Left cardiac atrium (tissue), 4 donors: ENCODE results near the gene C12orf57. TPM values are rescaled to one million over a fixed set of nuclear protein-coding genes. Genes with fewer than 3 reads are reported as not detected.
"Not testable (repeated sequence)": the region's sequence is repeated elsewhere in the genome, so short reads cannot be mapped to it uniquely, and the experiment has no call there.

Experiments used
- ATAC-seq, 2 donors: fragments of 200-7000 bp; cut with Tn5 transposase; one replicate each; pipeline ENCODE4 v1.9.1; 2020; ENCODE audit warnings: mild to moderate bottlenecking in 2 of 2, moderate library complexity in 2 of 2
- DNase-seq: peaks from one replicate; pipeline ENCODE4 v3.0.0-alpha.2; 2020
- intact Hi-C, 2 donors: fragments of 100-400 bp; cut with DNase I; formaldehyde crosslinking; loops; one replicate each; pipeline versions ENCODE4 v1.14.1 to v1.15.1; 2022 to 2023
- long read RNA-seq: library from polyadenylated mRNA; unstranded; transcript quantifications from one replicate; pipeline ENCODE4 v2.0.0, GENCODE V29; 2021
- total RNA-seq, 2 donors: library from RNA; stranded (reverse); fragmentation: NEBNext Ultra II Directional; extraction: Animal tissue kit (Norgen Biotek cat#: 25700); gene quantifications; one replicate each; pipeline ENCODE4 v1.2.1, GENCODE V29; 2021
- donor health status: DM: no; HTN: yes; CAD: no.
- donor health status: DM: no; HTN: yes; CAD: no; lungs with severe emphysema.
- donor health status: DM: yes; HTN: yes; CAD: no.
- donor health status: Dilated cardiomyopathy.

The C12orf57 gene, protein sequence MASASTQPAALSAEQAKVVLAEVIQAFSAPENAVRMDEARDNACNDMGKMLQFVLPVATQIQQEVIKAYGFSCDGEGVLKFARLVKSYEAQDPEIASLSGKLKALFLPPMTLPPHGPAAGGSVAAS
- 100 to 1,000 TPM; 249 to 282 TPM for total RNA-seq
- long read RNA-seq, transcript C12orf57-201 (3 exons, 560 nt): major isoform, 7 of 15 reads
- long read RNA-seq, partial matches to known transcripts: 6 of 15 reads
- long read RNA-seq, other reads (novel, unspliced or antisense): 0 of 15 reads

DNA sequence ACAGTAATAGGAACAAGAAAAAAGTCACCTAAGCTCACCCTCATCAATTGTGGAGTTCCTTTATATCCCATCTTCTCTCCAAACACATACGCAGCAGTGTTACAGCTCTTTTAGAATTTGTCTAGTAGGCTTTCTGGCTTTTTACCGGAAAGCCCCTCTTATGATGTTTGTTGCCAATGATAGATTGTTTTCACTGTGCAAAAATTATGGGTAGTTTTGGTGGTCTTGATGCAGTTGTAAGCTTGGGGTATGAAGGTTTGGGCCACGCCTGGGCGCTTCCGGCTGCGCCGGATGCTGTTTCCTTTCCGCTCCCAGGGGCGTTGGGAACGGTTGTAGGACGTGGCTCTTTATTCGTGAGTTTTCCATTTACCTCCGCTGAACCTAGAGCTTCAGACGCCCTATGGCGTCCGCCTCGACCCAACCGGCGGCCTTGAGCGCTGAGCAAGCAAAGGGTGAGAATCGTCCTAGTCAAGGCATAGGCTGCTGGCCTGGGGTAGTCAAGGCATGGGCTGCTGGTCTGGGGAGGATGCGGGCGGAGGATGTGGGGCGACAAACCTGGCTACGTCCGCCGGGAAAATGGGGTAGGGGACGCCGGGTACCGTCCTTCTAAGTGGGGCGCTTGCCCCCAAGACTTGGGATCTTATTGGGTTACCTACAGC lies at the start of gene C12orf57, which contains the start of gene RNU7-1:
Gene C12orf57, plus strand, starts transcription at position 301 of the 659 bp plus-strand sequence. Its CDS starts 100 bp downstream, at position 401.
Gene RNU7-1, plus strand, starts transcription at position 95 of the 659 bp plus-strand sequence.
- peak; percentile 66 to 67 for ATAC-seq
- DNase-seq: peak; percentile 83
- intact Hi-C loops: loop anchor here in 1 of 2 donors (2.0 kb wide), 2 partner anchors 17 to 165 kb away; partner anchors contain the start of gene C1RL

DNA sequence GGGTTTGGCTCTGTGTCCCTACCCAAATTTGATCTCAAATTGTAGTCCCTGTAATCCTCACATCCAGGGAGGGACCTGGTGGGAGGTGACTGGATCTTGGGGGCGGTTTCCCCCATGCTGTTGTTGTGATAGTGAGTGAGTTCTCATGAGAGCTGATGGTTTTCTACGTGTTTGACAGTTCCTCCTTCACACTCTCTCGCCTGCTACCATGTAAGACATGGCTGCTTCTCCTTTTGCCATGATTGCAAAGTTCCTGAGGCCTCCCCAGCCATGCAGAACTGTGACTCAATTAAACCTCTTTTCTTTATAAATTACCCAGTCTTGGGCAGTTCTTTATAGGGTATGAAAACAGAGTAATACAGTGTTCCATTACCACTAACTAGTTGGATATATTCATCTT lies 49.5 kb upstream of the C12orf57 start:
- ATAC-seq (no peak), DNase-seq (no peak)
- intact Hi-C loops: no loop called here

DNA sequence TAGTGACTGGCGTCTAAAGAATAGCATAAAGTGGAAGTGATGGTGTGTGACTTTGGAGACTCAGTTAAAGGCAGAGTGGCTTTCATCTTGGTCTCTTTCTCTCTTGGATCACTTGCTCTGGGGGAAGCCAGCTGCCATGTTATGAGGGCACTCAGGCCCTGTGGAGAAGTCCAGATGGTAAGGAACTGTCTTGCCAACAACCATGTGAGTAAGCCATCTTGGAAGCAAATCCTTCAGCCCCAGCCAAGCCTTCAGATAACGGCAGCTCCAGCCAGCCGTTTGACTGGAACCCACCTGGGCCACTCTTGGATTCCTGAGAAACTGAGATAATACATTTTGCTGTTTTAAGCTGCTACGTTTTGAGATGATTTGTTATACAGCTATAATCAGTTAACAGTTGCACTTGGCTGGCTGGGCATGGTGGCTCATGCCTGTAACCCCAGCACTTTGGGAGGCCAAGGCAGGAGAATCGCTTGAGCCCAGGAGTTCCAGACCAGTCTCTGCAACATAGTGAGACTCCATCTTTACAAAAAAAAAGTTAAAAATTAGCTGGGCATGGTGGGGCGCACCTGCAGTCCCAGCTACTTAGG lies 46.9 kb upstream of the C12orf57 start:
- intact Hi-C loops: no loop called here
- DNase-seq (no peak), ATAC-seq (no peak)

DNA sequence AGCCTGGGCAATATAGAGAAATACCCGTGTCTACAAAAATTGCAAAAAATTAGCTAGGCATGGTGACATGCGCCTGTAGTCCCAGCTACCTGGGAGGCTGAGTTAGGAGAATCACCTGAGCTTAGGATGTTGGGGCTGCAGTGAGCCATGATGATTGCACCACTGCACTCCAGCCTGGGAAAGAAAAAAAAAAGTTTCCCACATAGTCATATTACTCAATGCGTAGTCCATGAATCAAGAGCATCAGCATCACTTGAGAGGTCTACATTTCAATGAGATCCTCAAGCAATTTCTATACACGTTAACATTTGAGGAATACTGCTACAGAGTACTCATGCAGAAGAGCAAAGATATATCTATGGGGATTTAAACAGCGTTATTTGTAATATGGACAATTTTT lies 44.4 kb upstream of the C12orf57 start:
- ATAC-seq (no peak), DNase-seq (no peak)
- intact Hi-C loops: no loop called here

DNA sequence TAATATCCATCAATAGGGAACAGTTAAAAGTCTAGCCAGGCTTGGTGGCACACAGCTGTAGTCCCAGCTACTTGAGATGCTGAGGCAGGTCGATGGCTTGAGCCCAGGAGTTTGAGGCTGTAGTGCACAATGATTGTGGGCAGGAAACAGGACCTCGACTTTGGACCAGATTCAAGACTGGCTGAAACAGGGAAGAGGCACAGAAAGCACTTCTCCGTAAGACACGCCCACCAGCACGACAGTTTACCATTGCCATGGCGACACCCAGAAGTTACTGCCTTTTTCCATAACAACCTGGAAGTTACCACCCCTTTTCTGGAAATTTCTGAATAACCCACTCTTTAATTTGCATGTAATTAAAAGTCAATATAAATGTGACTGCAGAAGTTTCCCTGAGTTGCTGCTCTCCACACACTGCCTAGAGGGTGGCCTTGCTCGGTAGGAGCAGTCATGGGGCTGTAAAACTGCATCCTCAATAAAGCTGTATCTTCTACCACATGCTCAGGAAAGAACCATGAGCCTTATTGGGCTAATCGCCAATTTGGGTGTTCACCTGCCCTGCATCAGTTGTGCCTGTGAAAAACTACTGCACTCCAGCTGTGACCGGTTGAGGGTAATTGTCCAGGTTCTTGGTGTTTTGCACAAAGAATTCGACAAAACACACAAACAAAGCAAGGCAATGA lies 43.8 kb upstream of the C12orf57 start:
- peak in 1 of 2 donors; percentile 19 for ATAC-seq
- intact Hi-C loops: no loop called here
- DNase-seq: peak; percentile 69

DNA sequence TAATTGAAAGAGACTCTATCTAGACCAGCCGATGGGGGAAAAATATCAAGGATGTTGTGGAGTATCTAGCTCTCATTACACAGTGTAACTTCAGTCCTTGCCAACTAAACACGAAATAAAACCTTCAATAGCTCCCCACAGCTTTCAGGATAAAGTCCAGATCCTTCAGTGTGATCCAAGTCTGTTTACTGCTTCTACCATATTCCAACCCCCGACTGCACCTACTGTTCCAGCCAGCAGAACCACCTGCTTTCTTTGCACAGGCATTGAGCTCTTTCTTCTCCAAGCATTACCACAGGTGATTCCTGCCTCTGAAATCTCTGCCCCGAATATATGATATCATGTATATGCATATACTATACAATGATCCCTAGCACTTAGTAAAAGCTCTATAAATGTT lies 41.4 kb upstream of the C12orf57 start:
- ATAC-seq (no peak), DNase-seq (no peak)
- intact Hi-C loops: no loop called here

DNA sequence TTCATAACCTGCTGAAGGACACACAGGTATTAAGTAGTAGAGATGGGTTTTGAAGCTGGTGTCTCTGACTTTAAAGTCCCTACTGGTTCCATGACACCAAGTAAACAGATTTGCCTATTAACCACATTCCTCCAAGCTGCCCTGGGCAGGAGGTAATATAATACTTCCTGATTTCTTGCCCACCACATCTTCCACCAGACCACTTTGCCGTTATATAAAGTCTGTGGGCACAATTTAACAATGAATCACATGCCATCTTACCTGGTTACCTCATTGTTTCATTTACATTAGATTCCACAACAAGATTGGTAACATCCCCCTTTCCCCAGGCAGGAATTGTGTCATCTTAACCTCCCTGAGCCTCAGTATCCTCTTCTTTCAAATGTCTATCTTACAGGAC lies 40.1 kb upstream of the C12orf57 start:
- intact Hi-C loops: no loop called here
- ATAC-seq (no peak), DNase-seq (no peak)

DNA sequence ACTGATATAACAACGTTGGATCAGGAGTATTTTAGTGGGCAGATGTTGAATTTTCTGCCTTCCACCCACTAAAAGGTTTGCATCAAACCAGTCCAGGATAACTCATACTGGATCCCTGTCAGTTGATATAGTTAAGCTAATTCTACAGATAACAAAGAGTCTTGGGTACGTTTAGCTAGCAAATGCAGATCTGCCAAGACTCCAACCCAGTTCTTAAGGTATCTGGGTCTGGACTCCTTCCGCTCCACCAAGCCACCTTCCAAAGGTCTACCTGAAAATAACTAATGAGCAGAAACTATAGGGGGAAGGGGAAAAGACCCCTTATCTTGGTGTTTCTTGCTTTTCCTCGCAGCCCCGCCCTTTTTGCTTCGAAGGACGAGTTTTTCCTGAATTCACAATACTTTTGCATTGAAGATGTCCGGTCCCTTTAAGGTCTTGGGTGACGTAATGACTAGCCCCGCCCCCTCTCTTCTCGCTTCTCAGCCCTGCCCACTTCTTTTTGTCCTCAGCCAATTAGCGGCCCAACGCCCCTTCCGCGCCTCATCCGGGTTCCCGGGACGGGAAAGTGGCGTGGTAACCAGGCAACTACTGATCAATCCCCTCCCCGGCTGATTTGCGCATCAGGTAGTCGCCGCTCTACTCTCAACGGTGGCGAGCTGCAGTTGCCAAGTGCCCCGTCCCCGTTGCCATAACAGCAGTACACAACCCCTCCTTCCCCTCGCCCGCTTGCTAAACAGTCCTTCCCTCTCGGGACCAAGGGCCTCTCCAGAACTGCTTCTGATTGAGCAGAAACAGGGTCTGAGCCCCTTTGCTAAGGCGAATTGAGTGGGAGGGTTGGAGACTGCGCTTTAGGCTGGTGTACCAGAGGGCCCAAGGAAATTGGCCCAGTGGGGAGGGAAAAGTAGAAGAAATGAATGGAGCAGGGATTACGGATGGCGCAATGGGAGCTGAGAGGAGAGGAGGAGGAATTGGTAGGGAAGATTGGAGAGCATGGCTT lies 39.2 kb upstream of the C12orf57 start, which contains the start of gene LRRC23:
Gene LRRC23, plus strand, starts transcription at position 543 of the 997 bp plus-strand sequence. CDS start 812 bp downstream, outside the sequence.
- peak; percentile 99 for DNase-seq
- intact Hi-C loops: no loop called here
- peak; percentile 98 for ATAC-seq

DNA sequence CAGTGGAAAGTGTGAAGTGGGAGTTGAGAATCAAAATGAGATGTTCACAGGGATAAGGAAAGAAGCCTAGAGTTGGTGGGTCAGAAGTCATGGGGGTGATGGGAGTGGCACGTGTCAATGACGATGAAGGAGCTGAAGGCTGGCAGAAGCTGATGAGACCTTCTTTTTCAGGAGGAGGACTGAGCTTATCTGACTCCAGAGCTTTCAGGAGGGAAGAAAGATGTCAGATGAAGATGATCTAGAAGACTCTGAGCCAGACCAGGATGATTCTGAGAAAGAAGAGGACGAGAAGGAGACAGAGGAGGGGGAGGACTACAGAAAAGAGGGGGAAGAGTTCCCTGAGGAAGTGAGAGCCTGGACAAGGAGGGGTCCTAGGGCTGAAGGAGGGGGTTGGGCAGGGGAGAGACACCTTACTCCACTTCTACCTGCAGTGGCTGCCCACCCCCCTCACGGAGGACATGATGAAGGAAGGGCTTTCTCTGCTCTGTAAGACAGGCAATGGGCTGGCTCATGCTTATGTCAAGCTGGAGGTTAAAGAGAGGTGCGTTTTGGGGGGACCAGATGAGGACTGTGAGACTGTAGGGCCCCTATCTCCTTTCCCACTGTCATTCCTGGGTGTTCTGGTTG lies 38.3 kb upstream of the C12orf57 start:
- intact Hi-C loops: no loop called here
- no peak for DNase-seq
- no peak for ATAC-seq

DNA sequence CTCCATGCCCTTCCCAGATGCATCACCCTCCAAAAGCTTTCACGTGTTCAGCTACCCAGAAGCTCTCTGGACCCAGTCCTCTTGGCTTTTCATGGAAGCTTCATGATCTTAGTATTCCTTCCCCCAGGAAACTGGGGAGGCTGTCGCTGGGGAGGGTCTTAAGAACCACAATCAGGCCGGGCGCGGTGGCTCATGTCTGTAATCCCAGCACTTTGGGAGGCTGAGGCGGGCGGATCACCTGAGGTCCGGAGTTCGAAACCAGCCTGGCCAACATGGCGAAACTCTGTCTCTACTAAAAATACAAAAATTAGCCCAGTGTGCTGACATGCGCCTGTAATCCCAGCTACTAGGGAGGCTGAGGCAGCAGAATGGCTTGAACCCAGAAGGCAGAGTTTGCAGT lies 35.7 kb upstream of the C12orf57 start:
- intact Hi-C loops, ATAC-seq, DNase-seq: not testable (repeated sequence)

DNA sequence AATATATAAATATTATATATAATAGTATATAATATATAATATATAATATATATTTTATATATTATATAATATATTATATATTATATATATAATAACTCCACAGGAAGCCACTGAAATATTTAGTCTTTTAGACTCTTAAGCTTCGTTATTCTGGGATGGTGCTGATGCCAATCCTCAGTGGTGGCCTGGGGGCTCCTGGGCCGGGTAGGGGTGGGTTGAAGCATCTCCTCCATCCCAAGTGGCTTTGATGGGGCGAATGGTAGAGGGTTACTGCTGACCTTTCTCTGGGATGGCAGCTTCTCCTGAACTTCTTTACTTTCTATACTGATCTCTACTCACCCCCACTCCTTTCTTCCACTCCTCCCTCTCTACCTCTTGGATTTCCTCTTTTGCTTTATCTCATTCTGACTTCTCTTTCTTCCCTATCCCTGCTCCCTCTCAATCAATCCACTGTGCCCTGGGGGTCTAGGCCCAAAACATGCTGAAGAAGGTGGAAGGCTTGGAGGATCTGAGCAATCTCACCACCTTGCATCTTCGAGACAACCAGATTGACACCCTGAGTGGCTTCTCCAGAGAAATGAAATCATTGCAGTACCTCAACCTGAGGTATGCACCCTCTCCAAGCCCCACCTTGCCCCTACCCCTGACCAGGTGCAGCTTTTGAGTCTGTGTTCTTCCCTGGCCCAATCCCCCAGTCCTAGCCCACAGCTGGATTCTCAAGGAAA lies 34.2 kb upstream of the C12orf57 start:
- intact Hi-C loops: no loop called here
- no peak for DNase-seq
- ATAC-seq: no peak

DNA sequence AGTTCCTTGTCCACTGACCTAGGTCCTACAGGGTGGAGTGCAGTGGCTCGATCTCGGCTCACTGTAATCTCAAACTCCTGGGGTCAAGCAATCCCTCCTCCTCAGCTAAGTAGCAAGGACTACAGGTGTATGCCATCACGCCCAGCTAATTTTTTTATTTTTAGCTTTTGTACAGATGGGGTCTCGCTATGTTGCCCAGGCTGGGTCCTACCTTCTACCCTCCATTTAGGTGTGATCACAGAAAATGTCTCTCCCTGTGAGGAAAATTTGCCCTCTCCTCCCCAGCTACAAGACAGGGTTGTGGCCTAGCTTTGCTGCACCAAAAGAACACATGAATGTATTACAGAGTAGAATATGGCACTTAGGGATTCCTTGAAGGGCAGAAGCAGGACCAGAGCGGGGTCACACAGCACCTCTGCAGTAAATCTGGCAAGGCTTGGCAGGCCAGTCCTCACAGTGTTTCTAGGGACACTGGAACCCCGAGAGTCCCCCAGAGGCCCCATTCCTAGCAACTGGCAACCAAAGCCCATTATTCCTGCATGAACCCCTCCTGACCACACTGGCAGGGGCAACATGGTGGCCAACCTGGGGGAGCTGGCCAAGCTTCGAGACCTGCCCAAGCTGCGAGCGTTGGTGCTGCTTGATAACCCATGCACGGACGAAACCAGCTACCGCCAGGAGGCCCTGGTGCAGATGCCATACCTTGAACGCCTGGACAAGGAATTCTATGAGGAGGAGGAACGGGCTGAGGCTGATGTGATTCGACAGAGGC lies 31.5 kb upstream of the C12orf57 start:
- DNase-seq: no peak
- intact Hi-C loops: no loop called here
- no peak for ATAC-seq

DNA sequence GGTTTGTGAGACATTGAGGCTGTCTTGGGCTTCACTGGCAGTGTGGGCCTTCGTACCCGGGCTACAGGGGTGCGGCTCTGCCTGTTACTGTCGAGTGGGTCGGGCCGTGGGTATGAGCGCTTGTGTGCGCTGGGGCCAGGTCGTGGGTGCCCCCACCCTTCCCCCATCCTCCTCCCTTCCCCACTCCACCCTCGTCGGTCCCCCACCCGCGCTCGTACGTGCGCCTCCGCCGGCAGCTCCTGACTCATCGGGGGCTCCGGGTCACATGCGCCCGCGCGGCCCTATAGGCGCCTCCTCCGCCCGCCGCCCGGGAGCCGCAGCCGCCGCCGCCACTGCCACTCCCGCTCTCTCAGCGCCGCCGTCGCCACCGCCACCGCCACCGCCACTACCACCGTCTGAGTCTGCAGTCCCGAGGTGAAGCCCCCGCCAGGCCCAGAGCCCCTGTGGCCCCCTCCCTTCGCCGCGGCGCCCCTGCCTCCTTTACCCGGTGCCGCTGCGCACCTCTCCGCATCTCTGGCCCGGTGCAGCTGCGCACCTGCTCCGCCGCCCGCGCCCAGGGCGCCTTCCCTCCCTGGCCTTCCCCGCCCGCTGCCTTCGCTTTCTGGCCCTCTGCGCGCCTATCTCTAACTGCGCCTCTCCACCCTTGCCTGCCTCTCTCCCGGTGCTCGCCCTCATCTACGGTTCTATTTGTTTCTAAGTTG lies 29.4 kb upstream of the C12orf57 start, which contains the start of gene ENO2:
Gene ENO2, plus strand, starts transcription at position 335 of the 701 bp plus-strand sequence. CDS start 1,253 bp downstream, outside the sequence.
- peak; percentile 87 for DNase-seq
- intact Hi-C loops: no loop called here
- peak; percentile 93 to 95 for ATAC-seq

DNA sequence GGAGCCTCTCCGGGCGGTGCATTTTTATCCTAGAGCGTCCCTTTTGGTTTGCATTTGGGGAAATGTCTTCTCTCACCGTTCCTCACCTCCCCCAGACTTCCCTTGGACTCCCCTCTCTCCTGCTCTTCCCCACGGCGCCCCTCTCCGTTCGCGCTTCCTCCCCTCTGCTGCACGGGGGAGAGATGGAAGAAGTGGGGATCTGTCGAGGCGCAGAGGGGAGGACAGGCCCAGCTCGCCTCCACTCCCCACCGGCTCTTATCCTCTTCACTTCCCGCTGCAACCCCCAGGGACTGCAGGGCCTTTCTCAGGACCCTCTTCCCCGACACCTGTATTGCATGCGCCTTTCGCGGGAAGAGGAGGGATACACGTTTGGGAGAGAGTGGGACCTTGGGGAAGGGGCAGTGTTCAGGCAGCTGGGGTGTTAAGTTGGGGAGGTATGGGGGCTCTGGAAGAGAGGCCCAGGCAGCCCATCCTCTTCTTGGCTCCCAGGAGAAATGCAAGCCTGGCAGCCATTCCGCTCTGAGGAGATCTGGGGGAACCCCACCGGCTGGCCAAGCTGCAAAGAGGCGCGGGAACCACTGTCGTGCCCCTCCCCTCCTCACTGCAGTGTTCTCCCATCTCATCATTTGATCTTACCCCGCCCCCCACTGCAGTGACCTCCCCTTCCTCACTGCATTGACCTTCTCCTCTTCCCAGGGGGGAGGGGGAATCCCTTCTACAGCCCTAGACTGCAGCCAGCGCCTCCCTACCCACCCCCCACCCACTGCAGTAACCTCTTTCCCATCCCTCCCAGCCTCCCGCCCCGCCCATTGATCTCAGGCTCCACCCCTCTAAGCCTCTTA lies 28.7 kb upstream of the C12orf57 start:
- ATAC-seq: peak; percentile 3 to 8
- intact Hi-C loops: no loop called here
- peak; percentile 49 for DNase-seq

DNA sequence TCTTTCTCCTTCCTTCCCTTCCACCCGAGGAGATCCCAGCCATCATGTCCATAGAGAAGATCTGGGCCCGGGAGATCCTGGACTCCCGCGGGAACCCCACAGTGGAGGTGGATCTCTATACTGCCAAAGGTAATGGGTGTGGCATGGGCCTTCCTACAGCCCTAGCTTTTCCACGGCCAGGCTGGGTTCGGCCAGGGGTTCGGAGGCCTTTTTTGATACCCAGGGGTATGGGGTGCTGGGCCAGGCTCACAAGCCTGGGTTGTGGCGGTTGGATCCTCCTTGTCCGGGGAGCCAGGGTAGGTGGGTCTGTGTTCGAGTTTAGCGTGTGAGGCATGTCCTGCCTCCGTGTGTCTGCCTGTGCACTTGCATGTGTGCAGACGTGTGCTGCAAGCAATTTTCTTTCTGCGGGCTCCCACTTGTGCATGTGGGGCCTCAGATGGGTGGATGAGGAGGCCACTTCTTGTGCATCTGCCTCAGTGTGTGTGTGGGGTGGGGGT lies 28.0 kb upstream of the C12orf57 start:
- ATAC-seq: no peak
- intact Hi-C loops: no loop called here
- DNase-seq: no peak
